Keratinocyte (primary cell): ENCODE data around the gene KIF3C.

Experiments used
- EZH2 ChIP-seq: IDR thresholded peaks from one replicate; pipeline ENCODE4 v1.6.1; 2012; ENCODE audit warnings: inconsistent platforms, mild to moderate bottlenecking, low read length, moderate library complexity
- TF ChIP-seq, protein P1 (sequence below), 3 experiments: IDR thresholded peaks in 1 of 3; conservative IDR thresholded peaks in 1 of 3; optimal IDR thresholded peaks in 1 of 3; 2 replicates in 2 of 3; 3 replicates in 1 of 3; pipeline versions ENCODE3 to v1.5.1; 2011; ENCODE audit warnings: low read length in 3 of 3, mild to moderate bottlenecking in 3 of 3, moderate library complexity in 2 of 3, control low read depth in 1 of 3, inconsistent platforms in 1 of 3; ENCODE audit not compliant: insufficient read depth in 2 of 3; ENCODE audit errors: extremely low read depth in 1 of 3

DNA sequence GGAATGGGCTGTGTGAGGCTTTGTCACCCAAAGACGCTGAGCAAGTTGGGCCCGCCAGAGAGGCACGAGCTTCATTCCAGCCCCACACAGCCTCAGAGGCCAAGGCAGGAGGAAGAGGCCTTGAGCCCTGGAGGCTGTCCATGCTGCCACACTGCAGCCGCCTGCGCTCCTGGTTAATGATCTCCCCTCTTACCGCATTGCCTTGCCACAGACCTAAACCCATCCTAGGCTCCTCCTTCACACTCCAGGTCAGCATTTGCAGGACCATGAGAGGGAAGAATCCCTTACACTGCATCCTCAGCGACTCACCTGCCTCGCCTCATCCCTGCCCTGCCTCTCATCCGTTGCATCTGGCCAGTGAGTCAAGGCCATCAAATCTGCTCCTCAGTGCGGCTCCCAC is 24.6 kb downstream of the KIF3C start:
- TF ChIP-seq, protein P1, sequence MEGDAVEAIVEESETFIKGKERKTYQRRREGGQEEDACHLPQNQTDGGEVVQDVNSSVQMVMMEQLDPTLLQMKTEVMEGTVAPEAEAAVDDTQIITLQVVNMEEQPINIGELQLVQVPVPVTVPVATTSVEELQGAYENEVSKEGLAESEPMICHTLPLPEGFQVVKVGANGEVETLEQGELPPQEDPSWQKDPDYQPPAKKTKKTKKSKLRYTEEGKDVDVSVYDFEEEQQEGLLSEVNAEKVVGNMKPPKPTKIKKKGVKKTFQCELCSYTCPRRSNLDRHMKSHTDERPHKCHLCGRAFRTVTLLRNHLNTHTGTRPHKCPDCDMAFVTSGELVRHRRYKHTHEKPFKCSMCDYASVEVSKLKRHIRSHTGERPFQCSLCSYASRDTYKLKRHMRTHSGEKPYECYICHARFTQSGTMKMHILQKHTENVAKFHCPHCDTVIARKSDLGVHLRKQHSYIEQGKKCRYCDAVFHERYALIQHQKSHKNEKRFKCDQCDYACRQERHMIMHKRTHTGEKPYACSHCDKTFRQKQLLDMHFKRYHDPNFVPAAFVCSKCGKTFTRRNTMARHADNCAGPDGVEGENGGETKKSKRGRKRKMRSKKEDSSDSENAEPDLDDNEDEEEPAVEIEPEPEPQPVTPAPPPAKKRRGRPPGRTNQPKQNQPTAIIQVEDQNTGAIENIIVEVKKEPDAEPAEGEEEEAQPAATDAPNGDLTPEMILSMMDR (optimal IDR thresholded peaks at IDR 0.05 in 1 of 3, IDR thresholded peaks at IDR 0.05 in 1 of 3, conservative IDR thresholded peaks at IDR 0.05 in 1 of 3; ENCODE audit: extremely low read depth in 1 of 3, insufficient read depth in 2 of 3, low read length in 3 of 3): no peak
- TF ChIP-seq EZH2: no peak
